IPS DF 6.9 (cell line): Measurements from ENCODE around the gene SLC7A5.

Experiments used
- DNase-seq: peaks from one replicate; pipeline ENCODE4 v3.0.0-alpha.2; 2013; ENCODE audit warnings: low read depth, low spot score
- H3K27ac ChIP-seq: one replicate; pipeline ENCODE4 v1.5.1; 2013; ENCODE audit warnings: low read length, control low read depth
- H3K27me3 ChIP-seq: 2 replicates; pipeline ENCODE4 v1.6.1; 2013; ENCODE audit warnings: mild to moderate bottlenecking, low read length; ENCODE audit not compliant: control insufficient read depth, insufficient read depth
- H3K36me3 ChIP-seq: 2 replicates; pipeline ENCODE4 v1.6.1; 2013; ENCODE audit warnings: low read length; ENCODE audit not compliant: control insufficient read depth, insufficient read depth
- H3K4me1 ChIP-seq: 2 replicates; pipeline ENCODE4 v1.6.1; 2013; ENCODE audit warnings: low read length; ENCODE audit not compliant: control insufficient read depth, insufficient read depth
- H3K4me3 ChIP-seq: 2 replicates; pipeline ENCODE4 v1.5.1; 2013; ENCODE audit warnings: mild to moderate bottlenecking, low read length
- H3K9me3 ChIP-seq: 2 replicates; pipeline ENCODE4 v1.6.1; 2013; ENCODE audit warnings: low read length, inconsistent platforms; ENCODE audit not compliant: control insufficient read depth, insufficient read depth
- WGBS: extraction: QIAGEN DNeasy Blood & Tissue Kit; methylation state at CpG from one replicate; pipeline ENCODE4 v1.1.7; 2013; ENCODE audit warnings: mixed read lengths, missing lambda C conversion rate; ENCODE audit not compliant: insufficient read length, insufficient coverage; 5-methylcytosine and 5-hydroxymethylcytosine counted together

The SLC7A5 gene

DNA sequence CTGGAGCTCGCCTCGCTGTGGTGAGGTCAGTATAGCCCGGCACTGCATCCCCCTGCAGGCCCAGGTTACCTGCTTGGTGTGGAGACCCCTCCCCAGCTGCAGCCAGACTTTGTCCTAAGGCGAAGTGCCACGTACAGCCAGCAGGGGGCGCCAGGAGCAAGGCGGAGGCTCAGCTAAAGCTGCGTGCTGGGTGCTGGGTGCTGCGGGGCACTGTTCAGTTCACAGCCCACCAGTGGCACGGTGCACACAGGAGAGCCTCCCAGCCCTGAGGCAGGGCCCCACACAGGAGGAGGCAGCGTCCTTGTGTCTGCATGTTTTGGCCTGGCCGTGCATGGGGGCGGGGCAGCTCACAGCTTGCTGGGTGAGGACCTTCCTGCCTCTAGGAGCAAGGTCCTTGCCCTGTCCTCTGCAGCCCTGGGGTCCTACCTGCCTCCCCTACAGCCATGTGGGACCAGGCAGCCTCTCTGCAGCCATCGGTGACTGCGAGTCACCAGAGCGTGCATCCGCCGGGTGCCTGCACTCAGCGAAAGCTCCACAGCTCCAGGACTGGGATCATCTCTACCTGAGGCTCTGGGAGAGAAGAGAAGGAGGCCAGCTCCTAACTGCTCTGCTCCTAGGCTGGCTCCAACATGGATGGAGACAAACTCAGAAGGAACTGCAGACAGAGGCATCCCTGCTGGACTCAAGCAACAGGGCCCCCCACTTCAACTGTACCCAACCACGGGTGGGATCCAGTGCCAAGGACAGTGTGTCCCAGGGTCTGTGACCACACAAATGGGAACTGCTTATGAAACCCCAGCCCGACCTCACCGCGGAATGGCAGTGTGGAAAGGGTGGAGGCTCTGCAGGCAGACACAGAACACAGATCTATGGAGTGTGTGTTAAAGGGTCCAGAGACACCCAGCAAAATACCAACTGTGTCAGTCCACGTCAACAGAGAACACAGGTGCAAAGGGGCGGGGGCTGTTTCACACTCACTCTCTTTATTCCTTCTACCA lies 19.0 kb downstream of the SLC7A5 start:
- H3K4me3 ChIP-seq: no peak overlapping the region
- H3K4me1 ChIP-seq: peaks cover 17% of the 10 kb centered on the region
- no peak overlapping the region for H3K27ac ChIP-seq
- no peak for DNase-seq
- H3K27me3 ChIP-seq: no peaks in the 10 kb centered on the region
- no peaks in the 10 kb centered on the region for H3K9me3 ChIP-seq
- no CpG with 5 or more reads among the region's 25 CpGs for WGBS
- H3K36me3 ChIP-seq: peaks cover 25% of the 10 kb centered on the region

DNA sequence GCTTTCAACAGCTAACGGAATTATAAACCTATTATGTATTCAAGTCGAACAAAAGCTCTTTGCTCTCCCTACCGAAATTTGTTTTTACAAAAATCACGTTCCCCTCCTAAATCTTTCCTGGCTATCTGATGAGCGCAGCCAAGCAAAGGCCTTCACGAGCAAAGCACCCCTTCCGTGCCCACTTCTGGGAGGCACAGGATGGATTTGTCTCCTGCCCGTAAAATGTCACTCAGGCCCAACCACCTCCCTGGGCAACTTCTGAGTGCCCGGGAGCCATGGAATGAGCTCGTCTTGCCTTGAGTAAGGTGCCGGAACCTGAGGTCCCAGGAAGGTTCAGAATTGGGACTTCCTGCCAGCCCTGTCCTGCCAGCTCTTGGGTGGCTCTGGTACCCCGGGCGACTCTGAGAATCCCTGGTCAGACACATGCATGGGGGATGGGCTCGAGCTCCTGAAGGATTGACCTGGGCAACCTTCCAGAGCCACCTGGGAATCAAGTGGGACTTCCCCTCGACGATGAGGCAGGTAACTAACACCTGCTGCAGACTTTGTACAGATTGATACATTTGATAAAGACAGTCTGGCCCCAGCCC lies 19.8 kb downstream of the SLC7A5 start:
- no peak for DNase-seq
- no peak overlapping the region for H3K4me3 ChIP-seq
- no peaks in the 10 kb centered on the region for H3K27me3 ChIP-seq
- H3K36me3 ChIP-seq: peaks cover 25% of the 10 kb centered on the region
- WGBS: 100% methylated on average over 3 of the region's 16 CpGs
- H3K27ac ChIP-seq: no peak overlapping the region
- peaks cover 14% of the 10 kb centered on the region for H3K4me1 ChIP-seq
- H3K9me3 ChIP-seq: no peaks in the 10 kb centered on the region

DNA sequence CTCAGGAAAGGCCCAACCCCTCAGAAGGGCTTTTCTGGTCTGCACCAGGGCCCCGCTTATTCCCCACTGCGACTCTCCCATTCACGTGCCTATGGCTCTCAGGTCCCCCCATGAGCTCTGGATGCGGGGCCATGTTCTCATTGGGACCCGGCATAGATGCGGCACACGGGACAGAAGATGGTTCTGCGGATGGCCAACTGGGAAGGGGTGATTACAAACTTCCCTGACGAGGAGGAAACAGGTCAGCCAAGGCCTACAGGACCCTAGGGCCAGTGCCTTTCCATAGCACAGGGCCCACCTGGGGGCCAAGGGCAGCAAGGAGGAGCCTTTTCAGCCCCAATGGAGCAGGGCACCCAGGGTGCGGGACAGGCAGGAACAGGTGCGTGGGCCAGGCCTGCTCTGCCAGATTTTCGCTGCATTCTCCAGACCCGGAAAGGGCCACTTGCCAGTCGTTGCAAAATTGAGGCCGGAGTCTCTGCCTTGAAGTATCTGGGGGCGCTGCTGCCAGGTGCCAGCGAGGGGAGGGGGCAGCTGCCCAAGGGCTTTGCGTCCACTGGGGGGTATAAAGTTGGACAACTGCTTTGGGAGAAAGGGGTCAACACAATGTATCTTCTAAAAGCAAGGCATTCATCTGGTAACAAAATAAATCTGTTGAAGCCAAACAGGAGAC lies 20.5 kb downstream of the SLC7A5 start:
- H3K27me3 ChIP-seq: no peaks in the 10 kb centered on the region
- peaks cover 11% of the 10 kb centered on the region for H3K4me1 ChIP-seq
- no peak overlapping the region for H3K27ac ChIP-seq
- no peak for DNase-seq
- no peak overlapping the region for H3K4me3 ChIP-seq
- WGBS: no CpG with 5 or more reads among the region's 18 CpGs
- H3K36me3 ChIP-seq: peaks cover 26% of the 10 kb centered on the region
- H3K9me3 ChIP-seq: no peaks in the 10 kb centered on the region

GRCh38 chr16:87847785-87848675 lies 21.3 kb downstream of the SLC7A5 start:
- WGBS: no CpG with 5 or more reads among the region's 28 CpGs
- Histone ChIP-seq H3K4me3 (no peak overlapping the region), H3K27me3 (no peaks in the 10 kb centered on the region), H3K9me3 (no peaks in the 10 kb centered on the region), H3K36me3 (peaks cover 31% of the 10 kb centered on the region), H3K4me1 (peaks cover 7% of the 10 kb centered on the region; the same call in 1 of the 2 replicates), H3K27ac (no peak overlapping the region)
- DNase-seq: no peak

DNA sequence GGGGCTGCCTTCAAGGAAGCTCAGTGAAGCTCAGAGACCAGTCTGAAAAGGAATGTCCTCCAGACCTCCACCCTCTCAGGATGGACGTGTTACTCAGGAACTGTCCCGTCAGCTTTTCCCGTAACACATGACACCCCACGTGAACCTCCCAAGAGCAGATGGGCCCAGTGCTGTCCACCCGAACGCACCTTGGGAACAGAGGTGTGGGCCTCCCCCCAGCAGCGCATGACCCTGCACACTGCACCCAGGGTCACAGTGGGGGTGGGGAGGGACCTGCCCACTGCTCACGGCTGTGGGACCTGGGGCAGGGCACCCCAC lies 21.9 kb downstream of the SLC7A5 start:
- Histone ChIP-seq H3K27me3 (no peaks in the 10 kb centered on the region), H3K36me3 (peaks cover 31% of the 10 kb centered on the region), H3K9me3 (no peaks in the 10 kb centered on the region), H3K4me3 (no peak overlapping the region), H3K4me1 (peaks cover 7% of the 10 kb centered on the region; the same call in 1 of the 2 replicates), H3K27ac (no peak overlapping the region)
- DNase-seq: no peak
- WGBS: no CpG with 5 or more reads among the region's 8 CpGs

GRCh38 chr16:87846705-87847466 lies 22.4 kb downstream of the SLC7A5 start:
- H3K4me3 ChIP-seq: no peak overlapping the region
- no CpG with 5 or more reads among the region's 25 CpGs for WGBS
- DNase-seq: no peak
- H3K27me3 ChIP-seq: no peaks in the 10 kb centered on the region
- H3K36me3 ChIP-seq: peaks cover 30% of the 10 kb centered on the region
- H3K4me1 ChIP-seq: peaks cover 3% of the 10 kb centered on the region; the same call in 1 of the 2 replicates
- H3K9me3 ChIP-seq: no peaks in the 10 kb centered on the region
- H3K27ac ChIP-seq: no peak overlapping the region

- DNase-seq: no peak
- Histone ChIP-seq H3K27me3 (no peaks in the 10 kb centered on the region), H3K9me3 (no peaks in the 10 kb centered on the region), H3K4me3 (no peak overlapping the region), H3K36me3 (peaks cover 28% of the 10 kb centered on the region), H3K4me1 (0 out of 2 replicates have a peak, but pooled peaks cover 3% of the 10 kb centered on the region), H3K27ac (no peak overlapping the region)
- WGBS: no CpG with 5 or more reads among the region's 31 CpGs
Observed at GRCh38 chr16:87845807-87846619, 23.3 kb downstream of the SLC7A5 start.

DNA sequence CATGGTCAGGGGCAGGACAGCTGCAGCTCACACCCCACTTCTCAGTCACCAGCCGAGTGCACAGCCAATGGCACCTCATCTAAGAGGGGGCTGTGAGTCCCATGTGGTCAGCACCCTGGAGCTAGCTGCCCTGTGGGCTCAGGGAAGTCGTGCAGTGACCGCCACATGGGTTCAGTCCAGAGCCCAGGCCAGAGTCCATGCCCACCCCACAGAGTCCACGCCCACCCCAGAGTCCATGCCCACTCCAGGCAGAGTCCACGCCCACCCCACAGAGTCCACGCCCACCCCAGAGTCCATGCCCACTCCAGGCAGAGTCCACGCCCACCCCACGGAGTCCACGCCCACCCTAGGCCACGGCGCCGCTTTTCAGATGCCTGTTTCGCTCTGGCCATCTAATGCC lies 24.1 kb downstream of the SLC7A5 start:
- H3K9me3 ChIP-seq: no peaks in the 10 kb centered on the region

DNA sequence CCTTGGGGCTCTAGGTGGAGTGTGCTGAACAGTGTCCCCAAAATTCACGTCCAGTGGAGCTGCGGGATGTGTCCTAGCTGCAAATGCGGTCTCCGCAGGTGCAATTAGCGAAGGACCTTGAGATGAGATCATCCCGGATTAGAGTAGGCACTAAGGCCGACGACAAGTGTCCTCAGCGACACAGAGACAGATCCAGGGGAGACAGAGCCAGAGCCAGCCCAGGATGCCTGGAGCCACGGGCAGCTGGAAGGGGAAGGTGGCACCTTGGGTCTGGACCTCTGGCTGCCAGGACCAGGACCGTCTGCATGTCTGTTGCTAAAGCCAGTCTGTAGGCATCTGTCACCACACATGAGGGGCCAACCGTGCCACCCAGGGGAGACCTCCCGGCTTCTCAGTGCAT lies 24.5 kb downstream of the SLC7A5 start:
- Histone ChIP-seq H3K27ac (no peak overlapping the region), H3K4me1 (no peaks in the 10 kb centered on the region), H3K4me3 (no peak overlapping the region), H3K36me3 (peaks cover 21% of the 10 kb centered on the region; the same call in 1 of the 2 replicates), H3K27me3 (no peaks in the 10 kb centered on the region), H3K9me3 (no peaks in the 10 kb centered on the region)
- no CpG with 5 or more reads among the region's 13 CpGs for WGBS
- no peak for DNase-seq

More for the DNA sequence above, 24.1 kb downstream of the SLC7A5 start:
- no peak for DNase-seq
- Histone ChIP-seq H3K4me1 (0 out of 2 replicates have a peak, but pooled peaks cover 1% of the 10 kb centered on the region), H3K27ac (no peak overlapping the region), H3K36me3 (peaks cover 20% of the 10 kb centered on the region; the same call in 1 of the 2 replicates), H3K27me3 (no peaks in the 10 kb centered on the region), H3K4me3 (no peak overlapping the region)
- no CpG with 5 or more reads among the region's 13 CpGs for WGBS
